ENCODE results near the gene CCKAR.

DNA sequence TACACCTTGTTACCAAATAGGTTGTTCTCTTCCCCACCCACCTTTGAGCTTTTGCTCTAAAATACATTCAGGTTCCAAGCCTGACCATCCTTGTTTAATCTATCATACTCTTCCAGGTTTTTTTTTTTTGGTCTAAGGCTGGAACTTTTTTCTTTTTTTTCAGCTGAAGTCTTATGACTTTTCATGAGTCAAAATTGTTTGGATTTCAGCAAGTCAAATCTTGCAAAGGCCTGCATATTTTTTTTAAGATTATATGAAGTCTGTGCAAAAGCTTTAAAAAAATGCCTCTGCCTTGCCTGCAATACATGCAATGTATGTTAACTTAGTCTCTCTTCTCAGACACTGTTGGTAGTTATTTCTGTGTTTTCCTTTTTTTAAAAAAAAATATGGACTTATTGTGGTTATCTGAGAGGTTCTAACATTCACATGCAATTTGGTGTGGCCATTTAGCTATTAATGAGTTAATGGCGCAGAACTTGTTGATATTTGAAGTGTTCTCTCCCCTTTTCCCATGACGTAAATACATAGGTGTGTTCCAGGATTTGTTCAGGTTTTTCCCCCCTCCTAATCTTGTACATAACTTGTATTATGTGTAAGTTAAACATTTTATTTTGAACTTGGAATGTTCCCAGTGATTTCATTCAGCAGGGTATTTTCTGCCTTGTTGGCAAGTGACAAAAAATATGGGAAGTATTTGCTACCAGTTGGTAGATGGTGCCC lies 58.7 kb downstream of the CCKAR start:
- no peak for TF ChIP-seq POLR2A (IDR thresholded peaks at IDR 0.05)
- TF ChIP-seq, protein P1, sequence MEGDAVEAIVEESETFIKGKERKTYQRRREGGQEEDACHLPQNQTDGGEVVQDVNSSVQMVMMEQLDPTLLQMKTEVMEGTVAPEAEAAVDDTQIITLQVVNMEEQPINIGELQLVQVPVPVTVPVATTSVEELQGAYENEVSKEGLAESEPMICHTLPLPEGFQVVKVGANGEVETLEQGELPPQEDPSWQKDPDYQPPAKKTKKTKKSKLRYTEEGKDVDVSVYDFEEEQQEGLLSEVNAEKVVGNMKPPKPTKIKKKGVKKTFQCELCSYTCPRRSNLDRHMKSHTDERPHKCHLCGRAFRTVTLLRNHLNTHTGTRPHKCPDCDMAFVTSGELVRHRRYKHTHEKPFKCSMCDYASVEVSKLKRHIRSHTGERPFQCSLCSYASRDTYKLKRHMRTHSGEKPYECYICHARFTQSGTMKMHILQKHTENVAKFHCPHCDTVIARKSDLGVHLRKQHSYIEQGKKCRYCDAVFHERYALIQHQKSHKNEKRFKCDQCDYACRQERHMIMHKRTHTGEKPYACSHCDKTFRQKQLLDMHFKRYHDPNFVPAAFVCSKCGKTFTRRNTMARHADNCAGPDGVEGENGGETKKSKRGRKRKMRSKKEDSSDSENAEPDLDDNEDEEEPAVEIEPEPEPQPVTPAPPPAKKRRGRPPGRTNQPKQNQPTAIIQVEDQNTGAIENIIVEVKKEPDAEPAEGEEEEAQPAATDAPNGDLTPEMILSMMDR (IDR thresholded peaks at IDR 0.05) = no peak

All from prostate gland (tissue), 2 donors.